Ovary (tissue), 3 donors: ENCODE results near the gene LYPLA2.

Experiments used
- CTCF ChIP-seq, 3 donors: fragments of 450-650 bp in 2 of 3; fragments of 200-600 bp in 1 of 3; IDR thresholded peaks; one replicate each; pipeline versions ENCODE4 v1.5.1 to v1.8.0; 2016 to 2022; ENCODE audit warnings: antibody characterized with exemption in 3 of 3, mild to moderate bottlenecking in 1 of 3
- EP300 ChIP-seq: sonication (generic); formaldehyde crosslinking; IDR thresholded peaks from one replicate; pipeline ENCODE4 v1.6.1; 2017; ENCODE audit warnings: antibody characterized with exemption
- POLR2A ChIP-seq: fragments of 450-650 bp; IDR thresholded peaks from one replicate; pipeline ENCODE4 v1.6.1; 2017; ENCODE audit warnings: antibody characterized with exemption, mild to moderate bottlenecking, moderate library complexity
- donor health status: DM: no; HTN: no; CAD: no.

- no peak for TF ChIP-seq POLR2A
- TF ChIP-seq CTCF (IDR thresholded peaks at IDR 0.05), result no peak
- TF ChIP-seq EP300, result no peak
These were observed 15.3 kb downstream of the LYPLA2 start for GRCh38 chr1:23806280-23806679.
